ENCODE results near the gene SDK1.

Gene SDK1

DNA sequence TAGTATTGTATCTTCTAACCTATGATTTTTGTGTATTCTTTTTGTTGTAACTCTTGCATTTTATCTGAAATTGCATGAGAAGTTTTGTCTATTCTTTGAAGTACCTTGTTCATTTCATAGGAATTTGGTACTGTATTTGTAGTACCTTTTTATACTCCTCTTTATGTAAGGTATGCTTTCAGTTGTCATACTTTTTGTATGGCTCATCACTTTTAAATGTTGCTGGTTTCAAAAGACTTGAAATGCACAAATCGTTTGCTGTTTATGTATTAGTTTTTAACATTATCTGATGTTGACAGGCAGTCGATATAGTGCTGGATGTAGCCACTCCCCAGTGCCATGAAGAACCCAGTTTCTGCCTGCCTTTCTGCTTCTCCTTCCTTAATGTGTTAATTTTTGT is 158.1 kb downstream of the SDK1 start:
- DNase-seq (ENCODE audit: low read depth) = no peak

DNA sequence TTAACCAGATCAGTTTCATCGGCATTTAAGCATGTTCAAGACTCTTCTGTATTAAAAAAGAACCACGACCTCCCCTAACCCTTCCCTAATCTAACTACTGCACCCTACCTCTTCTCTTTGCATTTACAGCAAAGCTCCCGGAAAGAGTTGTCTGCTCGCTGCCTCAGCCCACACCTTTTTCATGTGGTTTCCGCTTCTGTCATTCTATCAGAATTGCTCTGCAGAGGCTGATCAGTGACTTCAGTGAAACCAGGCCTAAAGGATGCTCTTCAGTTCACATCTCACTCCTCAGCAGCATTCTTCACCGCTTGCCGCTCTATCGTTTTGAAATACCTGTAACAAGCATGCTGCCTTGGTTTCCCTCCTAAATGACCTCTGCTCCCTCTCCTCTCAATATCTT is 160.9 kb downstream of the SDK1 start:
- no peak for DNase-seq (ENCODE audit: low read depth)

DNA sequence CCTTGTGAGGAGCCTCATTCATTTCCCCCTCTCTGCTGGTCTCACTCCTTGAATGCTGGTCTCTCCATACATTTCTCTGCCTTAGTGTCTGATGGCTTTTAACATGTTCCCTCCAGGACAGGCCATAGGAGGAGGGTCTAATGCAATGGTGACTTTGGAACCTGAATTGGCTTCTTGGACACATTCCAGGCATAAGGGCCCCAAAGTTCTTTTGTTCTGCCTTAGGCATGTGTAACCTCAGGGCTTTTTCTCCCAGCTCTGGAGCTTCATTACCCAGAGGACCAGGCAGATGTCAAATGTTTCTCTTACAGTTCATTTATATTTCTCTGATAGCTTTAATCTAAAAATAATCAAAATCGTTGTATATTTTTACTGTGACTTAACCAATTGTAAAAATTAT is 162.6 kb downstream of the SDK1 start:
- DNase-seq (ENCODE audit: low read depth) = no peak

DNA sequence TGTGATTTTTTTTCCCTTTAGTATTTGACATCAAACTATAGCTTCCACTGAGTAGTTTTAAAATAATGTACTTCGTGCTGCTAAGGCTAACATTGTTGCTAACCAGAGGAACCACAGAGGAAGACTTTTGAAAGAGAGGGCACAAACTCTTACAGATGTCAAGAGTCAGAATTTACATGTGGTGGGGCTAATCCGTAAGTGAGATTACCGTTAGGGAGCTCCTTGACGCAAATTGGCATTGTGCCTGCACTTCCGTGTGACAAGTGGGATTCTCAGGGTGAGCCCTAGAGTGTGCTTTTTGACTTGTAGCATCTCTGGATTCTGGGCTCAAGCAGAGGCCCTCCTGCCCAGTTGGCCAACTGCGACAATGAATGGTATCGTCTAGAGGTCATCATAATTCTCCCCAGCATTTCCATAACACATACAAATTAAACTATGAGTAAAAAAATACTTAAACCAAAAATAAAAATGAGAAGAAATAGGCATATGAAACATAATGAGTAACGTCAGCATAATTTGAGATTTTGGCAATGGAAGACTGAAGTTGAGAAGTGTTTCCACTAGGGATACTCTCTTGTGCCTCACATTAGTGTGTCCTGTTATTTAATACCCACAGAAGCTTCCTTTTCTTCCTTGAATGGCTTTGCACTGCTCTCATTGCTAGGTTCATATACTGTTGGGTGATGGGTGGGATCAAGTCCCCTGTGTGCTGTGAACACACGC is 164.0 kb downstream of the SDK1 start:
- no peak for DNase-seq (ENCODE audit: low read depth)

DNA sequence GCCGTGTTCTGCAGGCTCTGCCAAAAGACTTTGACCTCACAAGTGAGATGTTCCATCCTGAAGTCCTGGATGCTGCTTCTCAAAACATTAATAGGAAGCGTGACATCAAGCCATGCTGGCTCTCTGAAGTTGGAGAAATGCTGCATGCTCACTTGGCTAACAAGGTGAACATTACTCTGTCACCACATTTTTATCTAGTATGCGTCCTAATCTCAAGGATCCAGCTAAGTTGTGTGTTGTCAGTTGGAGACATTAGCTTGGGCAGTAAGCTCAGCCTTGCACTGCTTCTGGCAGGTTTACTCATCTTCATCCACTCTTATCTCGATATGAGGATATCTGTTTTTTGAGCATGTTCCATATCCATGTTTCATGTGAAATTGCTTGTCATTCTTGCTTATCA is 165.2 kb downstream of the SDK1 start:
- peak; percentile 18 for DNase-seq (ENCODE audit: low read depth)

DNA sequence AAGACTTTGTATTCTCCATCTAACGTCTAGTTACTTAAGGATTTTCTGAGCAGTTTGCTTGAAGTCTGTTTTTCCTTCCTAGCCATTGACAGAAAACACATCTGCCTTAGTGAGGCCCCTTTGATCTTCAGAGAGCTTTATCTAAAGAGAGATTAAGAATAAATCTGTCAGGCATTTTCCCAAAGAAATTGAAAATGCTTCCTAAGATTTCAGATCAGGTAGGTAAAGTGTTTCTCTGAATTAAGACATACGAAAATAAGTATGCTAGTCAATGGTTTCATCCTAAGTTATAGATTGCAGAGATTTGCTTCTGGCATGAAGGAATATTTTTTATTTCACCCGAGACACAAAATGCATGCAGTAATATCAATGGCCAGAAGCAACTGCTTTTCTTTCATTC is 168.6 kb downstream of the SDK1 start:
- no peak for DNase-seq (ENCODE audit: low read depth)

DNA sequence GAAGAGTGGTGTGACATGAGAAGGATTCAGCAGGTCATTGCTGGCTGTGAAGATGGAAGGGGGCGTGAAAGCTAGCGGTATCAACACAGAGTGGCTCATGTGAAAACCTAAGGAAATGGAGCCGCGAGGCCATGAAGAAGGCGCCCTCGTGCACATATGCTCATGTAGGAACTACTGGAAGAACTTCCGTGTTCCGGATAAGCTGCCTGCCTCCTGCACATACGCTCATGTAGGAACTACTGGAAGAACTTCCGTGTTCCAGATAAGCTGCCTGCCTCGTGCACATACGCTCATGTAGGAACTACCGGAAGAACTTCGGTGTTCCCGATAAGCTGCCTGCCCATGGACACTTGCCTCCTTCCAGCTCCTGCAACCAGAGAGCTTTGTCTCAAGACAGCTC is 179.1 kb downstream of the SDK1 start:
- DNase-seq (ENCODE audit: low read depth) = no peak

DNA sequence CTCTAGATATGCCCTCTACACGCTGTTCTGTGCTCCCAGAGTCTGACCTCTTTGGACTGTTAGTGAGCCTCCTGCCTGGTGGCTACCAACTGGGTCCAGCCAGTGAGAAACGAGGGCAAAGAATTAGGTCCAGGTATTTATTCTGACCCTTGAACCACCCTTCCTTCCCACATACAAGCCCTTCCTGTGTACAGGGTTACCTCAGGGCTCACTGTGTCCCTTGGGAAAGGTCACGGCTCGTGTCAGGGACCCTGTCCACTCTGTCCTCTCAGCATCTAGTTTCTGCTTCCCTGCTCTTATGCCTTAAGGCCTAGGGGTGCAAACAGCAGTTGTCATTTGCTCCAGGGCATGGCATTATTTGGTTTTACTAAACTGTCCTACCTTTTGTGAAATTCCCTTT is 180.4 kb downstream of the SDK1 start:
- no peak for DNase-seq (ENCODE audit: low read depth)

DNA sequence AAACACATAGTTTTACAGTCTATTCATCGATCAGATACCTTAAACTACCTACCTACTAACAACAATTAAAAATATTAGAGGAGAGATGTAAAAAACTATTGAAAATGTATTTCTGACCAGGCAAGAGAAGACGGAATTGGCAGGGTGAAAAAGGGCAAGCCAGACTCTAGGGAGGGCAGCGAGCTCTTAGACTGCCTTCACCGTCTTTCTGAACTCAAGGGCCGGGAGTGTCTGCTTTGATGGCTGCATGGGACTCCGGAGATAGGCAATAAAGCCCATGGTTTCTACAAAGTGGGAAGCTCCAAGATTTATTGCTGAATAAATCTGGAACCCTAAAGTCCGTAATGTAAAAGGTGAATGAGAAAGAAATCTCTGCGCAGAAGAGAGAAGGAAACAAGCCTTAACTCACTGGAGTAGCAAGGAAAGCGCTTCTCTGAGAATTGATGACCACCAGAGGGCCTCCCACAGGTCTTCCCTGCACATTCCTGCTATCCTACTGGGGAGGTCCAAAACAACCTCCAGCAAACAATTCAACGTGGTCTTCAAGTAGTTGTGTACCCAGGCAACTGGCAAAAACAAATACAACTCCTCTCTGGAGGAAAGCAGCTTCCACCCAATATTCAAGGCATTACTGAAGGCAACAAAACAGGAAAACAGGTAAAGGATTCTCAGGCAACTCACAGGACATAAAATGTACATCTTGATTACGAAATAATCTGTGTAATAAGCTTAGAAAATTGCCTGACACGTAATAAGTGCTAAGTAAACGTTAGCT is 181.3 kb downstream of the SDK1 start:
- peak; percentile 75 for DNase-seq (ENCODE audit: low read depth)

DNA sequence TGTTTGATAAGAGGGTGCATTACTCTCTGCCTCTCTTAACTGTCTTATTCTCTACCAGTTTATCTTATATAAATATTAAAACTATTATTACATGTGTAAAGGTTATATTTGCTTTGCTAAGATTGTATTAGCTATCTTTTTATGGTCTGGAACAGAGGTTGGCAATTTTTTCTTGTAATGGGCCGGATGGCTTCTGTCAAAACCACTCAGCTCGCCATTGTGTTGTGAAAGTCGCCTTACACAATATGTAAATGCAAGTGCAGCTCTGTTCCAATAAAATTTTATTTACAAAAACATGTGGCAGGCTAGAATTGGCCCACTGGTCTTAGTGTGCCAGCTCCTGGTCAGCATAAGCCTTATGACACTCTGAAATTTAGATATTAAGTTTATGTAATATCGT is 185.8 kb downstream of the SDK1 start:
- DNase-seq (ENCODE audit: low read depth) = peak; percentile 31

DNA sequence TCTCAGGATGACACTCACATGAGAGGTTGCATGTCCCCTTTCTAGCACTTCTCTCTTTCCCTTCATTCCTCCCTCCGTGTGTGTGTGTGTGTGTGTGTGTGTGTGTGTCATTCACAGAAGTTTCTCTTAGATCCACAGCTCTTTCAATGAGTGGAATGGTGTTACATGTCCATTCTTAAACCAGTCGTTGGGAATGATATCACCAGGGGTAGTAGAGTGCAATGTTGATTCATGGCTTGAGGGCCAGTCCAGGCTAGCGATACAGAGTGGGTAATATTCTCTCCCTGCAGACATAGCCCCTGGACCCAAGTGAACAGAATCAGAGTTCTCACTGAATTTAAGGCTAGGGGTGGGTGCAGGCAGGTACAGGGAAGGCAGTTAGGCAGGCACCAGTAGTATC is 187.8 kb downstream of the SDK1 start:
- no peak for DNase-seq (ENCODE audit: low read depth)

DNA sequence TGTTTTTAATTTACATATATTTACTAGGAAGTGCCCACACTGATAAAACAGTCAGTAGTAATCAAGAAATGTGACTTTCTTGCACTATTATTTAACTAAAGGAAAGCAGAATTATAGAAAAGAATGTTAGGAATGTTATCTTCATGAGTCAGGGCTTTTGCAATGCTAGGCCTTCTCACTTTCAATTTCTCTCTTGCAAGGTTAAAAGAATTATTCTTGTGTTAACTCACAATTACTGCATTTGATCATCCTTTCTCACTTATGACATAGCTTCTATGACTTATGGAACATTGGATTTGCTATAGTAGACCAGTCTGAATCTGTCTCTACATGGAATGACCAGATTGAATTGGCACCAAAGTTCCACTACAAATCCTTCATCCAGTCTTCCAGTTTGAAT is 192.4 kb downstream of the SDK1 start:
- peak; percentile 81 for DNase-seq (ENCODE audit: low read depth)

DNA sequence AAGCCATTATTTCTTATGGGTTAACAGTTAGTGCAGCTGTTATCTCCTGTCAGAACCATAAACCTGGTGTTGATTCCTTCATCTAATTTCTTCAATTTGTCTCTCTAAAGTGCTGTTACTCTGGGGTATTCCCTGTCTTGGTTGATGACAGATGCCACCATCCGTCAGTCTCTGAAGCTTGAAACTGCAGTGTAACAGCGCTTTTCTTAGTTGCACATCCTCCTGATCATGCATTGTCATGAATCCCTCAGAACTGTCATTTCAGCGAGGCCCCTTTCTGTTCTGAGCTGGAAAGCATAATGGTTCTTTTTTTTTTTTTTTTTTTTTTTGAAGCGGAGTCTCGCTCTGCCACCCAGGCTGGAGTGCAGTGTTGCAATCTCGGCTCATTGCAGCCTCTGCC is 193.9 kb downstream of the SDK1 start:
- no peak for DNase-seq (ENCODE audit: low read depth)

DNA sequence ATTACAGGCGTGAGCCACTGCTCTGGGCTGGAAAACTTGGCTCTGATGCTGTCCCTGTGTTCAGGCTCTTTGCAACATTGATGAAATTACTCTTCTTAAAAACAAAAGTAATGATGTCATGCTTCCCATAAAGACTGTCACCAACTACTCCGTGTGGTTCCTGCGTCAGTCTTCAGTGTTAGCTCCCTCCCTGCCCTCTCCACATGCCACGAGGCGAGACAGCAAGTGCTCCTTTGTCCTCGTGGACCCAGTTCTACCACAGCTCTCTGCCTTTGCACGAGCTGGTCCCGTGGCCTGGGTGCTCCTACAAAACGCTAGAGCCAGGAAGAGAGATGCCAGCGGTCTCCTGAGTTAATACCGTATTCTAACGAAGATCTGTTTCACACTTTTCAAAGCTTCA is 194.5 kb downstream of the SDK1 start:
- no peak for DNase-seq (ENCODE audit: low read depth)

DNA sequence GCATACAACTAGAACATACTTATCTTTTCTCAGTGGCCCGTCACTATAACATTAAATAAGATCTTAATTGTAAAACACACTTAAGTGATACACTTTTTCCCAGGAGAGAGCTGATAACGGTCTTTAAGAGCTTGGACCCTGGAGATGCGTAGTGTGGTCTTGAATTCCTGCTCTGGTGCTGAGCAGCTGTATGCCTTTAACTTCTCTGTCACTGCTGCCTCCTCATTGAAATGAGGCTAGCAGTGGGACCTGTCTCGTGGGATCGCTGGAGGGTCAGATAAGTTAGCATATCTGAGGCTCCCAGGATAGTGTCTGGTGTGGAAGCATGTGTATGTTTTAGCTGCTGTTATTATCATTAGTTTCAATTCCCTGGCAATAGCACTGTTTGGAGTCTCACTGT is 194.9 kb downstream of the SDK1 start:
- DNase-seq (ENCODE audit: low read depth) = no peak

DNA sequence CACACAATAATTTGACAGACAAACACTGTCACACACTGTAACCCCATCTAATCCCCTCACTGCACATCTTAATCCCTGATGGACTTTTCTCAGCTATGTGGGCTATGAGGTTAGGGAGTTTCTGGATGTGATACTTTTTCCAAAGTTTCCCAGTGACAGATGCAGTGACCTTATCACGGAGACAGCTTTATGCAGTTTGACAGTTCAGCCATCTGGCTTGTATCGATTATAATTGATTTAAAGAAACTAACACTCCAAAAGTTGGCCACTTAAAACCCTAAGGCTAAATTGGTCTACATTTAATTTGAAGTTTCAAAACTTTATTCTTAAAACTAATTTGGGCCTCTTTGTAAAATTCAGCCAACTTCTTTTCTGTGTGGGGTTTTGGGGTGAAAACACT is 196.7 kb downstream of the SDK1 start:
- DNase-seq (ENCODE audit: low read depth) = no peak

DNA sequence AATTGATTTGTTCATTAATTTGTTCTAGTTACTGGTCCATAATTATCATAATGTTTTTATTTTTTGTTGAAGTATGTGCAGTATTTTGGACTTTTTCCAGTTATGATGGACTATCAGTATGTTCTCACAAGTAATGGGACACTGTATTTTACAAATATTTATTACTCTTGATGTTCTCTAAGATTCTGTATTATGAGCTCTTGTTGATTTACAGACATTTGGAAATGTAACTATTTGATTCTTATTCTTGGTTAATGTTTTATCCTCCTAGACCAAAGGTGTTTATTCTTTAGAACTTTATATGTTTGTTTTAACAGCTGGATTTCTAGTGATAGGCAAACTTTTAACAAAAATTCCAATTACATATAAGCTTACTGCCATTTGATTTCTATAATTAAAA is 200.6 kb downstream of the SDK1 start:
- DNase-seq (ENCODE audit: low read depth) = no peak

DNA sequence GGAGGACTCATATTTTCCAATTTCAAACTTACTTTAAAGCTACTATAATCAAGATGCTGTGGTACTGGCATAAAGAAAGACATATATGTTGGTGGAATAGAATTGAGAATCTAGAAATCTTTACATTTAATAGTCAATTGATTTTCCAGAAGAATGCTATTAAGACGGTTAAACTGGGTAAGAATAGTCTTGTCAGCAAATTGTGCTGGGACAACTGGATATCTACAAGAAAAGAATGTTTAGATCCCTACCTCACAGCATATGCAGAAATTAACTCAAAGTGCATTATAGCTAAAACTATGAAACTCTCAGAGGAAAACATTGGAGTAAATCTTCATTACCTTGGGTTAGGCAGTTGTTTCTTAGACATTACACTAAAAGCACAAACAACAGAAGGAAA is 203.3 kb downstream of the SDK1 start:
- DNase-seq (ENCODE audit: low read depth) = no peak

DNA sequence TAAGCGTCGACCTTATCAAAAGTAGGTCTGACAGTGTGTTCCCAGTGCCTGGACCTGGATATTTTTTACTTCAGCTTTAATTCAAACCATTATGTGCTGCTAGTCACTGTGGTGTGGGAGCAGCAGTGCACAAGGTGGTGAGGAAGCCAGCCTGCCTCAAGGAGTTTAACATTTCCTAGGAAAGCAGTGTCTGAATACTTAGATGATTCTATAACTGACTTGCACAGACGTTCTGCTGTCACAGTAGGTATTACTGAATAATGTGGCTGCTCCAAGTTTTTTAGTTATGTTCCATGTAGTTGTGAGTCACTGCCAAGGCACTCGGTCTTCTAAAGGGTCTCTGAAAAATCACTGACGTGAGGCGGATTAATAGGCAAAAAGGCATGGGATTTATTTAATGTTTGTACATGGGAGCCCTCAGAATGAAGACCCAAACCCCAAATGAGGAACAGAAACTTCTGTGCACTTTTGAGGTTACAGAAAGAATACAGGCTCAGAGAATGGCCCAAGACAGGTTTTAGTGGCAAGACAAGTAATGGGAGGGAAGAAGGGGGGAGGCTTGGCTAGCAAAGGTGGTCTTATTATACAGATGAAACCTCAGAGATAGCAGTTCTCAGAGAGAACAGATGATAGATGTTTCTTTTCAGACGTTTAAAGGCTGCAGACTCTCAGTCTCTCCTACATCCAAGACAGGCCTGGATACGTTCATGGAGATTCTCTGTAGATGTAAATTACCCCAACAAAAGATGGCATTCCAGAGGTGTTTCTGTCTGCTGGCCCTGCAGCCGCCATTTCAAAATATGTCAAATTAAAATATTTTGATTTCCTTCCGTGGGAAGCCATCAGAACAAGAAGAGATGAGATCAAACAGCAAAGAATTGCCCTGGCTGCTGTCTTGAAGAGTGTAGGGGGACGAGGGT is 209.3 kb downstream of the SDK1 start:
- DNase-seq (ENCODE audit: low read depth) = peak; percentile 13

DNA sequence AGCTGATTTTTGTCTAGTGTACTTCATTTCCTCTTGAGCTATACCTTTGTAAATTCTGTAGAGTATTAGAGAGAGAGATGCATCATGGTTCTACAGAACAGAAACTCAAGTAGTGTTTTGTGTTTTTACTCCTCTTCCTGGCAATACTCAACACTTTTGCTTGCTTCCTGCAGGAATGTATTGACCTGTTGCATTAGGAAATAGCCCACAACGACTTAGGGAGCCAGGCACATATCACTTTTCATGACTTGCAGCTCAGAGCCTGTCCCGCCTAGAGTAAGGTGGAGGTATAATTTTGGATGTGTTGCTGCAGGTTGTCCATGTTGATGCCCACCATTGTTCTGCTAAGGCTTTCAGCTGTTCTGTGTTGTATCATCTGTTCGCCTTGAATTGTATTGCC is 216.3 kb downstream of the SDK1 start:
- no peak for DNase-seq (ENCODE audit: low read depth)

DNA sequence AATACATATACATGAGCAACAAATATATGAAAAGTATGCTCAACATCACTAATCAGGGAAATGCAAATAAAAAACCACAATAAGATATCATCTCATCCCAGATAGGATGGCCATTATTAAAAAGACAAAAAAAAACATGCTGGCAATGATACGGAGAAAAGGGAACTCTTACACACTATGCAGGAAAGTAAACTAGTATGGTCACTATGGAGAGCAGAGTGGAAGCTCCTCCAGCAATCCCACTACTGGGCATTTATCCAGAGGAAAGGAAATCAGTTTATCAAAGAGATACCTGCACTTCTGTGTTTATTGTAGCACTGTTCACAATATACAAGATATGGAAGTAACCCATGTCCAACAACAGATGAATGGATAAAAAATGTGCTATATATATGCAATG is 217.5 kb downstream of the SDK1 start:
- no peak for DNase-seq (ENCODE audit: low read depth)

DNA sequence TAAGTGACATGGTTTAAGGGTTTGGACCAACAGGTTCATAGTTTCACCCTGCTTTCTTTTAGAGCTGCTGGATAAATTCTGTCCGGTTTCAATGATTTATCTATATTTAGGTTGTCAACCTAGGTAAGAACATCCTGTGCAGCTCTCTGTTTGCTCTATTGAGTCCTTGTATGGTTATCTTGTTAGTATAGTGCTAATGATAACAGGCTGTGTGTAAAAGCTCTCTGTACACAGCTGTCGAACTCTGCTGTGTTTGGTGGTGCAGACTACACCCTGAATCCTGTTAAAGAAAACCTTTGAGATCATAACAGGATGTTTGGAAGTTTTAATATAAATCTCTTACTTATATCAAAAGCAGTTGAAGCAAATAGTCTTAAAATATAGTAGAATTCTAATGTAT is 219.2 kb downstream of the SDK1 start:
- no peak for DNase-seq (ENCODE audit: low read depth)
